Colonic mucosa (tissue), 4 donors: ENCODE measurements around the gene CGRRF1. TPM values are rescaled to one million over a fixed set of nuclear protein-coding genes. Genes with fewer than 3 reads are reported as not detected.

Source experiments
- DNase-seq: peaks from one replicate; pipeline ENCODE4 v3.0.0-alpha.2; 2020
- H3K27ac ChIP-seq: fragments of 200-600 bp; one replicate; pipeline ENCODE4 v1.8.0; 2021
- H3K27me3 ChIP-seq: fragments of 200-600 bp; one replicate; pipeline ENCODE4 v1.8.0; 2021
- H3K36me3 ChIP-seq: fragments of 200-600 bp; one replicate; pipeline ENCODE4 v1.8.0; 2021
- H3K4me1 ChIP-seq: fragments of 200-600 bp; one replicate; pipeline ENCODE4 v1.8.0; 2021; ENCODE audit warnings: mild to moderate bottlenecking
- H3K4me3 ChIP-seq: fragments of 200-600 bp; one replicate; pipeline ENCODE4 v1.8.0; 2021
- H3K9ac ChIP-seq, 2 donors: one replicate each; pipeline ENCODE4 v1.7.0; 2013; ENCODE audit warnings: control low read depth in 2 of 2, low read depth in 2 of 2, low read length in 2 of 2
- H3K9me3 ChIP-seq: fragments of 200-600 bp; one replicate; pipeline ENCODE4 v1.8.0; 2021
- CTCF ChIP-seq: fragments of 200-600 bp; IDR thresholded peaks from one replicate; pipeline ENCODE4 v1.8.0; 2022; ENCODE audit warnings: antibody characterized with exemption, mild to moderate bottlenecking
- intact Hi-C: fragments of 100-400 bp; cut with DNase I; formaldehyde crosslinking; loops from one replicate; pipeline ENCODE4 v1.14.1; 2022
- total RNA-seq, 2 donors: library from RNA; stranded (reverse); fragmentation: NEBNext Ultra II Directional in 1 of 2; extraction: Animal tissue kit (Norgen Biotek cat#: 25700) in 1 of 2; gene quantifications; one replicate each; pipeline ENCODE4 v1.2.1, GENCODE V29; 2021
- donor health status: healthy.
- donor health status: DM: no; HTN: no; CAD: no.
- donor health status: DM: no; HTN: no; CAD: no.

CGRRF1 gene
- total RNA-seq, 2 donors from 2014 or later: 13.2 to 21.3 TPM

DNA sequence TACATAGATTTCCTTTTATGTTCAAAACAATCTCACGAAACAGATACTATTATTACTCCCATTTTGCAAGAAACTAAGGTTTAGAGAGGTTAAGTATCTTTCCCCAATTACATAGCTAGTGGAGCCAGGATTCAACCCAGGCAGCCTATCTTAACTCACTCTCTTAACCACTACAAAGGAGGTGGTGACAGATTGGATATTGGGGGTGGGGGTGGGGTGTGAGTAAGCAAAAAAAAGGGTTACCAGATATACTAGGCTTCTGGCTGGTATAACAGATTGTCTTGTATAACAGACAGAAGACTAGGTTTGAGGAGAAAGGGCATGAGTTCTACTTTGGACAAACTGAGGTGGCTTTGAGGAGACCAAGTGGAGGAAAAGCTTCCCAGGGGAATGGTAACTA is 23.0 kb upstream of the CGRRF1 start:
- Histone ChIP-seq H3K9ac (no peak overlapping the region), H3K4me3 (no peak overlapping the region), H3K4me1 (peaks cover 13% of the 10 kb centered on the region), H3K27me3 (no peaks in the 10 kb centered on the region), H3K36me3 (no peaks in the 10 kb centered on the region), H3K9me3 (no peaks in the 10 kb centered on the region), H3K27ac (no peak overlapping the region)
- DNase-seq: no peak
- no peak for TF ChIP-seq CTCF
- intact Hi-C loops: no loop called here

GRCh38 chr14:54487771-54488170 is 21.9 kb upstream of the CGRRF1 start:
- Histone ChIP-seq H3K4me1 (peaks cover 13% of the 10 kb centered on the region), H3K4me3 (peak overlapping the region; percentile 83), H3K9ac (peak overlapping the region in 1 of 2 donors; percentile 94), H3K27ac (peak overlapping the region; percentile 97), H3K9me3 (no peaks in the 10 kb centered on the region), H3K36me3 (no peaks in the 10 kb centered on the region), H3K27me3 (no peaks in the 10 kb centered on the region)
- intact Hi-C loops: no loop called here
- no peak for DNase-seq
- TF ChIP-seq CTCF: no peak

- H3K27ac ChIP-seq: peak overlapping the region; percentile 97
- no peak for DNase-seq
- H3K9me3 ChIP-seq: no peaks in the 10 kb centered on the region
- H3K4me3 ChIP-seq: peak overlapping the region; percentile 83
- peak overlapping the region; percentile 94 to 99 for H3K9ac ChIP-seq
- no peaks in the 10 kb centered on the region for H3K27me3 ChIP-seq
- TF ChIP-seq CTCF: no peak
- H3K4me1 ChIP-seq: peaks cover 12% of the 10 kb centered on the region
- H3K36me3 ChIP-seq: no peaks in the 10 kb centered on the region
- intact Hi-C loops: no loop called here
These were observed 21.4 kb upstream of the CGRRF1 start for GRCh38 chr14:54488318-54488645.

DNA sequence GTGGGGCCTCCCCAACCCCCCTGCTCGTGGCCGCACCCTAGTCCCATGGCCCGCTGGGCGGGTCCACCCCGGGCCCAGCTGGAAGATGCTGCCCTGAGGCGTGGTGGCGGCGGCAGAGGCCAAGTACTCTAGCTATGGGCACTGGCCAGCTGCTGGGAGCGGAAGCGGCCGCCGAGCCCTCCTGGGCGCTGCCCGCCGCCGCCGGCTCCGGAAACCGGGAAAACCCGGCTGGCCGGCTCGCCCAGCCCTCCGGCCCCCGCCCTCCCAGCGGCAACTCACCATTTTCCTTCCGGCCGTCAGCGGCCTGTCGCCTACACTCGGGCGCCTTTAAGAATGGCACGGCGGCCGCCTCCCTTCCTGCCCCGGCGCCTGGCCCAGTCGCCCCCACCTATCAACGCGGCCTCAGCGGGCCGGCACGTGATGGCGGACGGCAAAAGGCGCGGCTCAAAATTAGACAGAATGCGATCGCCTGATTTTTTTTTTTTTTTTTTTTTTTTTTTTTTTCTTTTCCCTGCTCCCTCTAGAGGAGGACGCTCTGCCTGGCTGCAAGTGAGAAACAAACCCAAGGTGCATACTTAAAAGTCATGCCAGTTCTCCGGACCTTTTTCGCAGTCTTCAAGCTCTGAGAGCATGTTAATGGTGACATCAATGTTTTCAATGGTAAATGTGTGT is 20.9 kb upstream of the CGRRF1 start, which contains the start of gene GMFB:
Gene GMFB, minus strand, starts transcription at position 335 of the 672 bp plus-strand sequence. Its CDS starts 53 bp downstream, at position 282.
- no peaks in the 10 kb centered on the region for H3K9me3 ChIP-seq
- intact Hi-C loops: no loop called here
- H3K36me3 ChIP-seq: no peaks in the 10 kb centered on the region
- DNase-seq: peak; percentile 93
- H3K27ac ChIP-seq: peak within 1 kb of the TSS; percentile 97
- H3K9ac ChIP-seq: peak within 1 kb of the TSS; percentile 94 to 99
- no peak for TF ChIP-seq CTCF
- H3K27me3 ChIP-seq: no peaks in the 10 kb centered on the region
- H3K4me3 ChIP-seq: peak within 1 kb of the TSS; percentile 83
- H3K4me1 ChIP-seq: peaks cover 8% of the 10 kb centered on the region

DNA sequence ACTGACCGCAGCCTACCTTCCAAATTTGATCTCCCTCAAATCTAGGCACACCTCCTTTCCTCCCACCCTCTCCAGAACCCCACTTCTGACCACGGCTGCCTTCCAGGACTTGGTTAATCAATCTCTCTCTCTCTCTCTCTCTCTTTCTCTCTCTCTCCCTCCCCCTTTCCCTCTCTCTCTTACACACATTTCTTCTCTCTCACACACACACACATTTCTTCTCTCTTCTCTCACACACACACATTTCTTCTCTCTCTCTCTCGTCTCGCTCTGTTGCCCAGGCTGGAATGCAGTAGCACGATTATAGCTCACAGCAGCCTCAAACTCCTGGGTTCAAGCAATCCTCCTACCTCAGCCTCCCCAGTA is 20.4 kb upstream of the CGRRF1 start:
- Histone ChIP-seq H3K36me3 (no peaks in the 10 kb centered on the region), H3K9ac (peak overlapping the region; percentile 80 to 84), H3K9me3 (no peaks in the 10 kb centered on the region), H3K27ac (peak overlapping the region; percentile 97), H3K4me1 (peaks cover 5% of the 10 kb centered on the region), H3K4me3 (peak overlapping the region; percentile 83), H3K27me3 (no peaks in the 10 kb centered on the region)
- intact Hi-C loops: no loop called here
- TF ChIP-seq CTCF: no peak
- no peak for DNase-seq
